Testis (tissue), 5 donors: Measurements from ENCODE around the gene HBG2. TPM values are rescaled to one million over a fixed set of nuclear protein-coding genes. Genes with fewer than 3 reads are reported as not detected.
"Not testable (repeated sequence)": the region's sequence is repeated elsewhere in the genome, so short reads cannot be mapped to it uniquely, and the experiment has no call there.

ENCODE experiments used
- DNase-seq: peaks from one replicate; pipeline ENCODE4 v3.0.0-alpha.2; 2019
- H3K27ac ChIP-seq, 2 donors: fragments of 200-600 bp; sonication (generic); one replicate each; pipeline ENCODE4 v1.5.1; 2019
- H3K27me3 ChIP-seq: fragments of 200-600 bp; sonication (generic); one replicate; pipeline ENCODE4 v1.5.1; 2019
- H3K36me3 ChIP-seq: fragments of 200-600 bp; sonication (generic); one replicate; pipeline ENCODE4 v1.5.1; 2017; ENCODE audit warnings: low read depth; ENCODE audit errors: missing control alignments
- H3K4me1 ChIP-seq: fragments of 200-600 bp; sonication (generic); one replicate; pipeline ENCODE4 v1.5.1; 2019
- H3K4me3 ChIP-seq, 2 donors: fragments of 200-600 bp; sonication (generic); one replicate each; pipeline ENCODE4 v1.5.1; 2017 to 2019
- H3K9me3 ChIP-seq: fragments of 200-600 bp; sonication (generic); one replicate; pipeline ENCODE4 v1.5.1; 2017
- POLR2A ChIP-seq: fragments of 450-650 bp; IDR thresholded peaks from one replicate; pipeline ENCODE4 v1.6.1; 2017; ENCODE audit warnings: antibody characterized with exemption, mild to moderate bottlenecking, moderate library complexity
- WGBS, 2 donors: methylation state at CpG; one replicate each; pipeline ENCODE4 v1.1.5; 2018; 5-methylcytosine and 5-hydroxymethylcytosine counted together
- intact Hi-C: fragments of 100-400 bp; cut with DNase I; formaldehyde crosslinking; loops from one replicate; pipeline ENCODE4 v1.15.1; 2023; ENCODE audit warnings: low total_unique reads
- long read RNA-seq, 2 donors: transcript quantifications; one replicate each; lab custom pipeline, GENCODE V29; 2026
- polyA plus RNA-seq: library from polyadenylated mRNA; stranded (reverse); fragments of 350-450 nt; fragmentation: Illumina TruSeq; extraction: RNeasy Lipid Tissue Mini Kit (QIAGEN cat#74804); gene quantifications from one replicate; pipeline ENCODE4 v1.2.3, GENCODE V29; 2014; ENCODE audit warnings: low read depth, low replicate concordance; ENCODE audit not compliant: insufficient read depth
- total RNA-seq, 2 donors: library from RNA; depleted of rRNA; stranded (reverse); fragments of >200 nt; gene quantifications; one replicate each; pipeline ENCODE4 v1.2.3, GENCODE V29; 2016
- TF ChIP-seq, protein P1 (sequence below), 3 experiments: fragments of 450-650 bp in 2 of 3; fragments of 200-600 bp in 1 of 3; sonication (generic) in 1 of 3; IDR thresholded peaks; one replicate each; pipeline ENCODE4 v1.5.1; 2016 to 2019; ENCODE audit warnings: antibody characterized with exemption in 3 of 3, mild to moderate bottlenecking in 2 of 3, moderate library complexity in 1 of 3

The HBG2 gene
- total RNA-seq: not detected
- polyA plus RNA-seq: not detected
- long read RNA-seq, donor 1, transcript HBG2-201 (3 exons, 614 nt): major isoform, 842 of 842 reads
- long read RNA-seq, donor 1, partial matches to known transcripts: 0 of 842 reads
- long read RNA-seq, donor 1, other reads (novel, unspliced or antisense): 0 of 842 reads
- long read RNA-seq, donor 2, transcript HBG2-201 (3 exons, 614 nt): major isoform, 817 of 1,430 reads
- long read RNA-seq, donor 2, partial matches to known transcripts: 612 of 1,430 reads
- long read RNA-seq, donor 2, other reads (novel, unspliced or antisense): 0 of 1,430 reads

DNA sequence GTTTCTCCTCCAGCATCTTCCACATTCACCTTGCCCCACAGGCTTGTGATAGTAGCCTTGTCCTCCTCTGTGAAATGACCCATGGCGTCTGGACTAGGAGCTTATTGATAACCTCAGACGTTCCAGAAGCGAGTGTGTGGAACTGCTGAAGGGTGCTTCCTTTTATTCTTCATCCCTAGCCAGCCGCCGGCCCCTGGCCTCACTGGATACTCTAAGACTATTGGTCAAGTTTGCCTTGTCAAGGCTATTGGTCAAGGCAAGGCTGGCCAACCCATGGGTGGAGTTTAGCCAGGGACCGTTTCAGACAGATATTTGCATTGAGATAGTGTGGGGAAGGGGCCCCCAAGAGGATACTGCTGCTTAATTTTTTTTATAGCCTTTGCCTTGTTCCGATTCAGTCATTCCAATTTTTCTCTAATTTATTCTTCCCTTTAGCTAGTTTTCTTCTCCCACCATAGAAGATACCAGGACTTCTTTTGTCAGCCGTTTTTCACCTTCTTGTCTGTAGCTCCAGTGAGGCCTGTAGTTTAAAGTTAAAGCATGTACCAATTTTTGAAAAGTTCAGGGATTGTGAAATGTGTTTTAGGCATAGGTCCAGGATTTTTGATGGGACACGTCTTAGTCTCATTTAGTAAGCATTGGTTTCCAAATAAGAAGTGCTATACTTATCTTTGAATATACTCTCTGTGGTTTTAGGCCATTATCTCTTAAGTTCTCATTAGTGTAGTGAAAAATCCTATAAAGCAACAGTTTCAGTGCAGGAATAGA is at the start of gene HBG2:
HBG2 (minus strand) TSS at position 136 of the 768 bp plus-strand sequence; CDS start at position 83, 53 bp downstream.
- intact Hi-C loops, DNase-seq, H3K36me3 ChIP-seq: not testable (repeated sequence)

DNA sequence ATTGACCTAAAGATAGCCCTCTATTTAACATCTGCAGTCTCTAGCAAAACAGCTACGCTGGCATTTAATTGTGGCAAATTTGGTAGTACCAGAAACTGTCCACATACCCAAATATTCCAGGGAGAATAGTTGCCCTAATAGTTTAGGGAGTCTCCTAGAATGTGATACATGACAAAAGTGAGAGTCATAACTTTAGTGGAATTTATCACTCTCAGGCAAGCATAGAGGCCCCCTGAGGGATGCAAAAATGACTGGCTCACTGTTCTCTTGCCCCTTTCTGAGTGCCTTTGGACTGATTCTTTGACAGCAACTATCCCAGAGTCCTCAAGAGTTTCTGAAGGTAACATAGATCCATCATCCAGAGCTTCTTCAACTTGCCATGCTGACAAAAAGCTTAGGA is 49.5 kb upstream of the HBG2 start:
- whole genome bisulfite sequencing, 2 donors: 88 to 100% methylated on average over 1 of the region's 1 CpG
- intact Hi-C loops: no loop called here

More for the DNA sequence above, at the start of gene HBG2:
- not testable (repeated sequence) for H3K9me3 ChIP-seq, H3K4me3 ChIP-seq, H3K4me1 ChIP-seq, H3K27me3 ChIP-seq, H3K27ac ChIP-seq
- WGBS, 2 donors: 64 to 72% methylated on average over 4 of the region's 9 CpGs

DNA sequence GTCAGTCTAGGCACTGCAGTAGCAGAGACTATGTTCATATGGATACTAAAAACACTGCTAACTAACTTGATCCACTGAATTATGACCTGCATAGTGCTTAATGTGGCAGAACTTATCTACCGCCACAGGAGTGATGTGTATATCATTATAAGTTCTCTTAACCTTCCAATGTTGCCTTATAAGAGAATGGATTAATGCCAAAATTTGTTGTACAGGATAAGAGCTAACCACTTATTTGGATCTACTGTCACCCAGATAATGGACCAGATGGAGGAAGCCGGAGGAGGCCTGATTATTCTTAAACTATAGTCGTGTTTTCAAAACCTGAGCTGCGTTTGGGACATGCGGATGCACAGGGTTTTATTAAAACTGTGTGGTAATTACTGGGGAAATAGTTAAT is 49.0 kb upstream of the HBG2 start:
- DNase-seq: no peak
- intact Hi-C loops: no loop called here
- no peak for TF ChIP-seq POLR2A
- TF ChIP-seq, protein P1, sequence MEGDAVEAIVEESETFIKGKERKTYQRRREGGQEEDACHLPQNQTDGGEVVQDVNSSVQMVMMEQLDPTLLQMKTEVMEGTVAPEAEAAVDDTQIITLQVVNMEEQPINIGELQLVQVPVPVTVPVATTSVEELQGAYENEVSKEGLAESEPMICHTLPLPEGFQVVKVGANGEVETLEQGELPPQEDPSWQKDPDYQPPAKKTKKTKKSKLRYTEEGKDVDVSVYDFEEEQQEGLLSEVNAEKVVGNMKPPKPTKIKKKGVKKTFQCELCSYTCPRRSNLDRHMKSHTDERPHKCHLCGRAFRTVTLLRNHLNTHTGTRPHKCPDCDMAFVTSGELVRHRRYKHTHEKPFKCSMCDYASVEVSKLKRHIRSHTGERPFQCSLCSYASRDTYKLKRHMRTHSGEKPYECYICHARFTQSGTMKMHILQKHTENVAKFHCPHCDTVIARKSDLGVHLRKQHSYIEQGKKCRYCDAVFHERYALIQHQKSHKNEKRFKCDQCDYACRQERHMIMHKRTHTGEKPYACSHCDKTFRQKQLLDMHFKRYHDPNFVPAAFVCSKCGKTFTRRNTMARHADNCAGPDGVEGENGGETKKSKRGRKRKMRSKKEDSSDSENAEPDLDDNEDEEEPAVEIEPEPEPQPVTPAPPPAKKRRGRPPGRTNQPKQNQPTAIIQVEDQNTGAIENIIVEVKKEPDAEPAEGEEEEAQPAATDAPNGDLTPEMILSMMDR (IDR thresholded peaks at IDR 0.05): no peak

More for the DNA sequence above, 49.5 kb upstream of the HBG2 start:
- no peak for DNase-seq
- Histone ChIP-seq H3K27ac (no peak overlapping the region), H3K4me1 (no peaks in the 10 kb centered on the region), H3K36me3 (no peaks in the 10 kb centered on the region), H3K27me3 (no peaks in the 10 kb centered on the region), H3K9me3 (no peaks in the 10 kb centered on the region), H3K4me3 (no peak overlapping the region)
- no peak for TF ChIP-seq POLR2A
- TF ChIP-seq, protein P1 (IDR thresholded peaks at IDR 0.05): no peak

DNA sequence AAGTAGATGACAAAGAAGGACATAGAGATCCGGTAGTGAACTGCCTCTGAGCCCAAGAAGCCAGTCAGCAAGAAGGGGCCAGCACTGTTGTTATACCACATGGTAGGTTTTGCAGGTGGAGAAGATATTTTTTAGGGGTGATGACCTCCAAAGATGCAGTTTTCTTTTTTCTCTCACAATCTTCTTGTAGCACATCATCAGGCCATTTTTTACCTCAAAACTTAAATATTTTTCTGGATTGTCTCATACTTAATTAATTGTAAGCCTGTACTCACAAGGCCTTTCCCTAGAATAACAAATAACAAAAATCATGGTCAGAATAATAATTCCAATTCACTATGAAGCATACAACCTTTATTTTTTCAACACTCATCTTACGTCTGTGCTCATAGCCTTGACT is 47.3 kb upstream of the HBG2 start, which contains the start of gene OR51B4:
OR51B4 (minus strand) TSS at position 101 of the 400 bp plus-strand sequence; CDS start at position 101, 0 bp downstream.
- H3K4me1 ChIP-seq: no peaks in the 10 kb centered on the region
- no peak for DNase-seq
- intact Hi-C loops: no loop called here
- no peaks in the 10 kb centered on the region for H3K9me3 ChIP-seq
- no peaks in the 10 kb centered on the region for H3K36me3 ChIP-seq
- TF ChIP-seq POLR2A: no peak
- TF ChIP-seq, protein P1 (IDR thresholded peaks at IDR 0.05): no peak
- no peak within 1 kb of the TSS for H3K4me3 ChIP-seq
- WGBS, 2 donors: 87 to 94% methylated on average over 2 of the region's 2 CpGs
- no peak within 1 kb of the TSS for H3K27ac ChIP-seq
- H3K27me3 ChIP-seq: no peaks in the 10 kb centered on the region

More for the DNA sequence above, 49.0 kb upstream of the HBG2 start:
- H3K27ac ChIP-seq: no peak overlapping the region
- no peaks in the 10 kb centered on the region for H3K4me1 ChIP-seq
- H3K4me3 ChIP-seq: no peak overlapping the region
- 71 to 72% methylated on average over 5 of the region's 5 CpGs for WGBS, 2 donors
- H3K9me3 ChIP-seq: no peaks in the 10 kb centered on the region
- H3K27me3 ChIP-seq: no peaks in the 10 kb centered on the region
- no peaks in the 10 kb centered on the region for H3K36me3 ChIP-seq

DNA sequence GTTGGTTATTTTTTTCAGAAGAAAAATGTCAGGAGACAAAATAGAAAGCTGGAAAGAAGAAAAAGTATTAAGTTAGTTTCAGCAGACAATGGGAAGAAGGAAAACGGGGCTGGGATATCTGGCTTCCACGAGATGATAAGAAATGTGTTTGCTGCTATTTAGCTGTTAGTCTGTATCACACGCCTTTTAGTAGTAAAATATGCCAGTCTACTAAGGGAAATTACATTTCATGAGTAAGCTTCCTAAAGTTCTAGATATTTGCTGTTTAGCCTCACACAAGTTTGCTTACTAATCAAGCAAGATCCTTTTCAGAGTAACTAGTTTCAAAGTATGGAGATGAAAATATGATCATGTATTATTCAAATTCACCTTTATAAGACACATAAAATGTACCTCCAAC is 45.7 kb upstream of the HBG2 start:
- no peak for DNase-seq
- Histone ChIP-seq H3K4me1 (no peaks in the 10 kb centered on the region), H3K36me3 (no peaks in the 10 kb centered on the region), H3K27me3 (no peaks in the 10 kb centered on the region), H3K4me3 (no peak overlapping the region), H3K9me3 (no peaks in the 10 kb centered on the region), H3K27ac (no peak overlapping the region)
- no peak for TF ChIP-seq POLR2A
- TF ChIP-seq, protein P1 (IDR thresholded peaks at IDR 0.05): no peak
- 52% methylated on average over 3 of the region's 3 CpGs for WGBS, 2 donors
- intact Hi-C loops: no loop called here
